Esophagus muscularis mucosa (tissue), 4 donors: ENCODE measurements around the gene CELF5. TPM values are rescaled to one million over a fixed set of nuclear protein-coding genes. Genes with fewer than 3 reads are reported as not detected.

ENCODE experiments used
- DNase-seq: peaks from one replicate; pipeline ENCODE4 v3.0.0-alpha.2; 2017; ENCODE audit errors: extremely low spot score
- H3K27ac ChIP-seq, 4 donors: fragments of 200-600 bp; sonication (generic); replicated peaks in 1 of 4; 1 replicate in 3 of 4; 2 replicates in 1 of 4; pipeline ENCODE4 v1.5.1; 2016 to 2019; ENCODE audit warnings: mild to moderate bottlenecking in 1 of 4
- H3K27me3 ChIP-seq, 4 donors: fragments of 200-600 bp; sonication (generic); one replicate each; pipeline versions ENCODE4 v1.5.1 to v1.6.0; 2016 to 2019
- H3K36me3 ChIP-seq, 4 donors: fragments of 200-600 bp; sonication (generic); one replicate each; pipeline ENCODE4 v1.5.1; 2016 to 2019
- H3K4me1 ChIP-seq, 4 donors: fragments of 200-600 bp; sonication (generic); one replicate each; pipeline ENCODE4 v1.5.1; 2016 to 2019
- H3K4me3 ChIP-seq, 4 donors: fragments of 200-600 bp; sonication (generic); 1 replicate in 2 of 4; 2 replicates in 2 of 4; pipeline ENCODE4 v1.5.1; 2016 to 2019; ENCODE audit warnings: mild to moderate bottlenecking in 4 of 4, moderate library complexity in 1 of 4
- H3K9me3 ChIP-seq, 4 donors: fragments of 200-600 bp; sonication (generic); 1 replicate in 3 of 4; 2 replicates in 1 of 4; pipeline ENCODE4 v1.5.1; 2016 to 2019
- CTCF ChIP-seq, 3 experiments: fragments of 200-600 bp in 2 of 3; fragments of 450-650 bp in 1 of 3; sonication (generic) in 2 of 3; IDR thresholded peaks; one replicate each; pipeline ENCODE4 v1.5.1; 2017 to 2019; ENCODE audit warnings: antibody characterized with exemption in 3 of 3, mild to moderate bottlenecking in 2 of 3, moderate library complexity in 1 of 3
- EP300 ChIP-seq: sonication (generic); formaldehyde crosslinking; IDR thresholded peaks from one replicate; pipeline ENCODE4 v1.6.1; 2017; ENCODE audit warnings: antibody characterized with exemption
- POLR2A ChIP-seq: fragments of 450-650 bp; IDR thresholded peaks from one replicate; pipeline ENCODE4 v1.6.1; 2017; ENCODE audit warnings: antibody characterized with exemption, moderate library complexity, mild to moderate bottlenecking, low read depth
- POLR2AphosphoS5 ChIP-seq, 2 donors: sonication (generic); formaldehyde crosslinking; IDR thresholded peaks; one replicate each; pipeline ENCODE4 v1.6.1; 2017; ENCODE audit warnings: antibody characterized with exemption in 2 of 2
- WGBS: methylation state at CpG from one replicate; pipeline ENCODE4 v1.1.5; 2018; 5-methylcytosine and 5-hydroxymethylcytosine counted together
- intact Hi-C: fragments of 100-400 bp; cut with DNase I; formaldehyde crosslinking; loops from one replicate; pipeline ENCODE4 v1.15.1; 2023
- total RNA-seq, 4 donors: library from RNA; depleted of rRNA; stranded (reverse); fragments of >200 nt; gene quantifications; one replicate each; pipeline versions ENCODE4 v1.1.0 to v1.2.1, GENCODE V29; 2016

CELF5 gene
- total RNA-seq, 4 donors from 2014 or later: 0.17 TPM; not detected in 3

GRCh38 chr19:3319643-3320353 is 95.3 kb downstream of the CELF5 start:
- Histone ChIP-seq H3K4me1 (no peaks in the 10 kb centered on the region), H3K27me3 (peaks cover 0 to 57% (median under 1%) of the 10 kb centered on the region in 4 donors), H3K27ac (no peak overlapping the region), H3K36me3 (no peaks in the 10 kb centered on the region), H3K9me3 (no peaks in the 10 kb centered on the region), H3K4me3 (no peak overlapping the region)
- TF ChIP-seq CTCF (IDR thresholded peaks at IDR 0.05) (no peak), POLR2A (no peak), EP300 (no peak), POLR2AphosphoS5 (IDR thresholded peaks at IDR 0.05) (no peak)
- WGBS: 68% methylated on average over 16 of the region's 18 CpGs
- no peak for DNase-seq
- intact Hi-C loops: no loop called here

- 59% methylated on average over 21 of the region's 29 CpGs for WGBS
- intact Hi-C loops: no loop called here
- peaks cover 0 to 52% (median 0%) of the 10 kb centered on the region in 4 donors for H3K27me3 ChIP-seq
- no peaks in the 10 kb centered on the region for H3K36me3 ChIP-seq
- H3K4me3 ChIP-seq: no peak overlapping the region
- no peaks in the 10 kb centered on the region for H3K9me3 ChIP-seq
- H3K27ac ChIP-seq: no peak overlapping the region
- TF ChIP-seq POLR2A: no peak
- no peak for TF ChIP-seq POLR2AphosphoS5 (IDR thresholded peaks at IDR 0.05)
- TF ChIP-seq EP300: no peak
- TF ChIP-seq CTCF (IDR thresholded peaks at IDR 0.05): no peak
- no peak for DNase-seq
- H3K4me1 ChIP-seq: no peaks in the 10 kb centered on the region
These were observed 95.9 kb downstream of the CELF5 start for GRCh38 chr19:3320354-3320670.

GRCh38 chr19:3320853-3321252 is 96.4 kb downstream of the CELF5 start:
- Histone ChIP-seq H3K36me3 (no peaks in the 10 kb centered on the region), H3K9me3 (no peaks in the 10 kb centered on the region), H3K27me3 (peaks cover 0 to 48% (median 0%) of the 10 kb centered on the region in 4 donors), H3K27ac (no peak overlapping the region), H3K4me1 (no peaks in the 10 kb centered on the region), H3K4me3 (no peak overlapping the region)
- no peak for TF ChIP-seq POLR2A
- 56% methylated on average over 8 of the region's 8 CpGs for WGBS
- intact Hi-C loops: no loop called here
- DNase-seq: no peak

GRCh38 chr19:3321696-3322095 is 97.2 kb downstream of the CELF5 start:
- Histone ChIP-seq H3K9me3 (no peaks in the 10 kb centered on the region), H3K4me3 (no peak overlapping the region), H3K4me1 (peaks cover 0 to under 1% (median under 1%) of the 10 kb centered on the region in 4 donors), H3K27ac (no peak overlapping the region), H3K27me3 (peaks cover 0 to 41% (median 0%) of the 10 kb centered on the region in 4 donors), H3K36me3 (no peaks in the 10 kb centered on the region)
- intact Hi-C loops: no loop called here
- DNase-seq: no peak
- TF ChIP-seq POLR2AphosphoS5 (IDR thresholded peaks at IDR 0.05) (no peak), CTCF (IDR thresholded peaks at IDR 0.05) (no peak), POLR2A (no peak), EP300 (no peak)
- 72% methylated on average over 6 of the region's 6 CpGs for WGBS

GRCh38 chr19:3322199-3322978 is 97.9 kb downstream of the CELF5 start:
- WGBS: 82% methylated on average over 6 of the region's 6 CpGs
- no peak for DNase-seq
- Histone ChIP-seq H3K4me1 (peaks cover 0 to 7% (median 5%) of the 10 kb centered on the region in 4 donors), H3K36me3 (no peaks in the 10 kb centered on the region), H3K4me3 (no peak overlapping the region), H3K9me3 (no peaks in the 10 kb centered on the region), H3K27me3 (peaks cover 0 to 35% (median 0%) of the 10 kb centered on the region in 4 donors), H3K27ac (no peak overlapping the region)
- intact Hi-C loops: no loop called here
- TF ChIP-seq CTCF (IDR thresholded peaks at IDR 0.05) (no peak), POLR2AphosphoS5 (IDR thresholded peaks at IDR 0.05) (no peak), POLR2A (no peak), EP300 (no peak)
